Skeletal muscle tissue (tissue), 4 donors: Measurements from ENCODE around the gene FOCAD. TPM values are rescaled to one million over a fixed set of nuclear protein-coding genes. Genes with fewer than 3 reads are reported as not detected.

Experiments used
- H3K27ac ChIP-seq: one replicate; pipeline ENCODE4 v1.7.0; 2013; ENCODE audit warnings: mild to moderate bottlenecking, low read depth, low read length, inconsistent platforms
- H3K27me3 ChIP-seq, 3 donors: one replicate each; pipeline ENCODE4 v1.7.0; 2013; ENCODE audit warnings: low read length in 3 of 3; ENCODE audit not compliant: control insufficient read depth in 3 of 3, insufficient read depth in 3 of 3
- H3K36me3 ChIP-seq, 3 donors: one replicate each; pipeline ENCODE4 v1.7.0; 2013; ENCODE audit warnings: low read length in 3 of 3; ENCODE audit not compliant: control insufficient read depth in 3 of 3, insufficient read depth in 3 of 3
- H3K4me1 ChIP-seq, 3 donors: one replicate each; pipeline ENCODE4 v1.7.0; 2013; ENCODE audit warnings: low read length in 3 of 3, mild to moderate bottlenecking in 3 of 3; ENCODE audit not compliant: control insufficient read depth in 3 of 3, insufficient read depth in 3 of 3
- H3K4me3 ChIP-seq, 3 donors: one replicate each; pipeline ENCODE4 v1.7.0; 2013; ENCODE audit warnings: low read length in 3 of 3
- H3K9ac ChIP-seq, 3 donors: one replicate each; pipeline ENCODE4 v1.7.0; 2013; ENCODE audit warnings: low read length in 3 of 3, mild to moderate bottlenecking in 3 of 3, moderate library complexity in 2 of 3, low read depth in 1 of 3
- H3K9me3 ChIP-seq, 3 donors: one replicate each; pipeline ENCODE4 v1.7.0; 2013; ENCODE audit warnings: low read length in 3 of 3; ENCODE audit not compliant: control insufficient read depth in 3 of 3
- total RNA-seq: library from RNA; depleted of rRNA; stranded (reverse); fragments of >200 nt; gene quantifications from one replicate; pipeline ENCODE4 v1.2.3, GENCODE V29; 2014
- donor health status: Osteomylitis.

The FOCAD gene
- total RNA-seq, 1 donor from 2014 or later = 108 TPM

GRCh38 chr9:20783057-20784038 lies 99.3 kb downstream of the FOCAD start:
- no peaks in the 10 kb centered on the region for H3K4me1 ChIP-seq
- H3K36me3 ChIP-seq = peaks cover 0 to 2% (median 0%) of the 10 kb centered on the region in 3 donors
- no peak overlapping the region for H3K4me3 ChIP-seq
- no peak overlapping the region for H3K9ac ChIP-seq
- no peak overlapping the region for H3K27ac ChIP-seq
- H3K9me3 ChIP-seq = no peaks in the 10 kb centered on the region
- no peaks in the 10 kb centered on the region for H3K27me3 ChIP-seq

- Histone ChIP-seq H3K36me3 (peaks cover 0 to 2% (median 0%) of the 10 kb centered on the region in 3 donors), H3K4me1 (no peaks in the 10 kb centered on the region), H3K4me3 (no peak overlapping the region), H3K9me3 (no peaks in the 10 kb centered on the region), H3K9ac (no peak overlapping the region), H3K27me3 (no peaks in the 10 kb centered on the region), H3K27ac (no peak overlapping the region)
Observed at GRCh38 chr9:20784196-20784595, 100.1 kb downstream of the FOCAD start.

GRCh38 chr9:20786807-20787206 lies 102.7 kb downstream of the FOCAD start:
- no peak overlapping the region for H3K9ac ChIP-seq
- no peak overlapping the region for H3K4me3 ChIP-seq
- H3K36me3 ChIP-seq = peaks cover 0 to 13% (median 2%) of the 10 kb centered on the region in 3 donors
- H3K9me3 ChIP-seq = no peaks in the 10 kb centered on the region
- no peaks in the 10 kb centered on the region for H3K4me1 ChIP-seq
- H3K27me3 ChIP-seq = no peaks in the 10 kb centered on the region
- H3K27ac ChIP-seq = no peak overlapping the region

- Histone ChIP-seq H3K36me3 (peaks cover 0 to 13% (median 0%) of the 10 kb centered on the region in 3 donors), H3K4me3 (no peak overlapping the region), H3K27ac (no peak overlapping the region), H3K9ac (no peak overlapping the region), H3K27me3 (no peaks in the 10 kb centered on the region), H3K4me1 (no peaks in the 10 kb centered on the region), H3K9me3 (no peaks in the 10 kb centered on the region)
Observed at GRCh38 chr9:20788526-20789451, 104.7 kb downstream of the FOCAD start.

- no peaks in the 10 kb centered on the region for H3K27me3 ChIP-seq
- H3K4me3 ChIP-seq = no peak overlapping the region
- H3K9me3 ChIP-seq = no peaks in the 10 kb centered on the region
- peaks cover 0 to 13% (median 0%) of the 10 kb centered on the region in 3 donors for H3K36me3 ChIP-seq
- H3K9ac ChIP-seq = no peak overlapping the region
- H3K27ac ChIP-seq = no peak overlapping the region
- H3K4me1 ChIP-seq = no peaks in the 10 kb centered on the region
Observed at GRCh38 chr9:20790721-20791120, 106.7 kb downstream of the FOCAD start.

- H3K27ac ChIP-seq = no peak overlapping the region
- no peaks in the 10 kb centered on the region for H3K4me1 ChIP-seq
- H3K9me3 ChIP-seq = no peaks in the 10 kb centered on the region
- no peak overlapping the region for H3K4me3 ChIP-seq
- H3K9ac ChIP-seq = no peak overlapping the region
- no peaks in the 10 kb centered on the region for H3K27me3 ChIP-seq
- H3K36me3 ChIP-seq = peaks cover 0 to 13% (median 0%) of the 10 kb centered on the region in 3 donors
Observed at GRCh38 chr9:20791682-20792081, 107.6 kb downstream of the FOCAD start.

- Histone ChIP-seq H3K9ac (no peak overlapping the region), H3K27me3 (no peaks in the 10 kb centered on the region), H3K9me3 (no peaks in the 10 kb centered on the region), H3K4me3 (no peak overlapping the region), H3K27ac (no peak overlapping the region), H3K4me1 (no peaks in the 10 kb centered on the region), H3K36me3 (no peaks in the 10 kb centered on the region)
Observed at GRCh38 chr9:20804489-20805250, 120.6 kb downstream of the FOCAD start.

GRCh38 chr9:20805766-20806165 lies 121.7 kb downstream of the FOCAD start:
- Histone ChIP-seq H3K36me3 (no peaks in the 10 kb centered on the region), H3K9ac (no peak overlapping the region), H3K9me3 (no peaks in the 10 kb centered on the region), H3K27ac (no peak overlapping the region), H3K4me1 (no peaks in the 10 kb centered on the region), H3K4me3 (no peak overlapping the region), H3K27me3 (no peaks in the 10 kb centered on the region)

GRCh38 chr9:20808002-20808401 lies 123.9 kb downstream of the FOCAD start:
- Histone ChIP-seq H3K9me3 (no peaks in the 10 kb centered on the region), H3K4me1 (no peaks in the 10 kb centered on the region), H3K27me3 (no peaks in the 10 kb centered on the region), H3K4me3 (no peak overlapping the region), H3K36me3 (no peaks in the 10 kb centered on the region), H3K27ac (no peak overlapping the region), H3K9ac (no peak overlapping the region)
